ENCODE measurements around the gene BCL2L11. TPM values are rescaled to one million over a fixed set of nuclear protein-coding genes. Genes with fewer than 3 reads are reported as not detected.

The BCL2L11 gene
- total RNA-seq, 2 donors from 2014 or later = 12.9 to 13.4 TPM

DNA sequence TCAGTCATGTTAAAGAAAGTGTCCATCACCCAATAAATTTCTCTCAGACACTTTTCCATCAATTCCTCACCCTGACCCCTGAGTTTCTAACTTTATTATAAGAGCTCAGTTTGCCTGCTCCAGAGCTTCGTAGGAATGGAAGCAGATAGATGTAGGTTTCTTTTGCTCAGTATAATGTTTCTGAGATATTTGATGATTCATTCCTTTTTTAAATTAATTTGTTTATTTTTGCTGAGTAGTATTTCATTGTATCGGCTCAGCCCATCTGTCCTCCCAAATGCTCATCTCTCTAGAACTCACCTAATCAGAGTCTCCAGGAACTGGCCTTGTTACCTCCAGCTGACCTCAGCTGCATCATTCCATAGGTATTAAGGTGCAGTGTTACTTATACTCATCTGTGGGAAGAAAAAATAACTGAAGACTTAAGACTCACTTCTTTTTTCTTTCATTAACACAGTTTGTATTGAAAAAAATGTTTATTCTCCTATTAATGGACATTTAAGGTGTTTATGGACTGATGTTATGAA, 11.9 kb upstream of the BCL2L11 start:
- ATAC-seq (replicated peaks) = no peak
- Mint-ChIP-seq H3K4me1 (peaks cover 13% of the 10 kb centered on the region), H3K36me3 (ENCODE audit: low read depth) (no peaks in the 10 kb centered on the region), H3K9me3 (no peaks in the 10 kb centered on the region), H3K27me3 (peaks cover 32% of the 10 kb centered on the region), H3K4me3 (no peak overlapping the region), H3K27ac (no peak overlapping the region)

DNA sequence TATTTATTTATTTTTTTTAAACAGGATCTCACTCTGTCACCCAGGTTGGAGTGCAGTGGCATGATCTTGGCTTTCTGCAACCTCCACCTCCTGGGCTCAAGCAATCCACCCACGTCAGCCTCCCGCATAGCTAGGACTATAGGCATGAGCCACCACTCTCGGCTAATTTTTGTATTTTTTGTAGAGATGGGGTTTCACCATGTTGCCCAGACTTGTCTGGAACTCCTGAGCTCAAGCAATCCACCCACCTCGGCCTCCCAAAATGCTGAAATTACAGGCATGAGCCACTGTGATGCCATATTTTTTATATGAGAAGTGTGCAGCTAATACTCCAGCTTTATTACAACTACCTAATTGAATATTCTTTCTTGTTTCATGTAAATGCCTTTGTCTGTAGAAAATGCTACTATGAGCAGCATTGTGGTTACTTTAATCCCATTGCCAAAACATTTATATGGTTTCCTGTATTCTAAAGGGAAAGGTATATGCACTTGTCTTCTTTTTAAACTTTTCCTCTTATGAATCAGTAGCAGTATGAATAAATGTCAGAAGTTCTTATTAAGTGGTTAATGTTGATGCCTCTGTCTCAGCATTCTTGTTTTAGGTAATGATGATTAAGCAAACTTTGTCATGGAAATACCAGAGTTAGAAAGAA, 9.5 kb upstream of the BCL2L11 start:
- H3K27ac Mint-ChIP-seq = peak overlapping the region; percentile 69
- peak; percentile 36 for ATAC-seq (replicated peaks)
- H3K4me1 Mint-ChIP-seq = peaks cover 18% of the 10 kb centered on the region
- no peaks in the 10 kb centered on the region for H3K36me3 Mint-ChIP-seq (ENCODE audit: low read depth)
- no peak overlapping the region for H3K4me3 Mint-ChIP-seq
- H3K9me3 Mint-ChIP-seq = no peaks in the 10 kb centered on the region
- peaks cover 32% of the 10 kb centered on the region for H3K27me3 Mint-ChIP-seq

DNA sequence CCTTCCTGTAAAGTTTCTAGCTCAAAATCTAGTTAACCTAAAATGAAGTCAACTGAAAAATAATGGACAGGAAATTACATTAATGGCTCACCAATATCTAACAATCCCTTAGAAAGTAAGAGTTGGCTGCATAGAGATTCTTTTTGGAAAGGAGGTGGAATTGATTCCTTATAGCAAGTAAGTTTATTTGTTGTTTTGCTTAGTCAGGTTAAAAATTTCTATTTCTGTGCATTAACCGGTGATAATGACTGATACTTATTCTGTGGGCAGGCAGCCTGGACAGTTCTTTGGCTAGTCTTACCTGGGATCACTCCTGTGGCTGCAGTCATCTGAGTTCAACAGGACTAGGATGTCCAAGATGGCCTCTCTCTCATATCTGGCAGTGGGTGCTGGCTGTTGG, 6.9 kb upstream of the BCL2L11 start:
- no peak for ATAC-seq (replicated peaks)
- peaks cover 31% of the 10 kb centered on the region for H3K4me1 Mint-ChIP-seq
- H3K27me3 Mint-ChIP-seq = peaks cover 38% of the 10 kb centered on the region
- H3K9me3 Mint-ChIP-seq = no peaks in the 10 kb centered on the region
- H3K36me3 Mint-ChIP-seq (ENCODE audit: low read depth) = no peaks in the 10 kb centered on the region
- H3K4me3 Mint-ChIP-seq = no peak overlapping the region
- no peak overlapping the region for H3K27ac Mint-ChIP-seq

DNA sequence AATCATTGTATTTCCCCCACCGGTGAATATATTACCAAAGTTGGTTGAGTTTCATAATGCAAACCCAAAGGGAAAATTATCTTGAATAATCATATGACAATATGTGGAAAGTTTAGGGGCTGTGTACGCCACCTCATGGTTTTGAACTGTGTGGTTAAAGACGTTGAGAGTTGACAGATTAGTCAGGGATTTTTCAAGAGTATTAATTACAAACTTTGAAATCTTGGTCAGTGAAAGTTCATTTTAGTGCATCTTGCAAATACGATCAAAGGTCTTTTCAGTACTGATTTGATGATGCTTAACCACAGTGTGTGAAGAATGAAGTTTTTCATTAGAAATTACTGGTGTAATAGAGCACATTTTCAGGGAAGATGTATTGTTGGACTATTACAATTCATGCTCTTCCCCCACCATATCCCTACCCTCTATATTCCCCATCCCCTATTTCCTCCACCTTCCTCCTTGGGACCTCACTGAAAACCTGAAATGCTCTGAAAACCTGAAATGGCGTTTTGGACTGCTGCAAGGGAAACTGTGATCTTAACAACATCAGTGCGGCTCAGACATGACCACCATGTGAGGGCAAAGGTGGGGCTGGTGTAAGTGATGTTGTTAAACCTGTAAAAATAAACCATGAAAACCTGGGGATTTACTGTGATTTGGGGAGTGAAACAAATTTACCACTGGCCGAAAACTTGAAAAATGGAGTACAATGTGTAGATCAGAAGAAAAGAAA, 4.5 kb upstream of the BCL2L11 start:
- Mint-ChIP-seq H3K4me1 (peaks cover 30% of the 10 kb centered on the region), H3K4me3 (peak overlapping the region; percentile 90), H3K27me3 (peaks cover 27% of the 10 kb centered on the region)

DNA sequence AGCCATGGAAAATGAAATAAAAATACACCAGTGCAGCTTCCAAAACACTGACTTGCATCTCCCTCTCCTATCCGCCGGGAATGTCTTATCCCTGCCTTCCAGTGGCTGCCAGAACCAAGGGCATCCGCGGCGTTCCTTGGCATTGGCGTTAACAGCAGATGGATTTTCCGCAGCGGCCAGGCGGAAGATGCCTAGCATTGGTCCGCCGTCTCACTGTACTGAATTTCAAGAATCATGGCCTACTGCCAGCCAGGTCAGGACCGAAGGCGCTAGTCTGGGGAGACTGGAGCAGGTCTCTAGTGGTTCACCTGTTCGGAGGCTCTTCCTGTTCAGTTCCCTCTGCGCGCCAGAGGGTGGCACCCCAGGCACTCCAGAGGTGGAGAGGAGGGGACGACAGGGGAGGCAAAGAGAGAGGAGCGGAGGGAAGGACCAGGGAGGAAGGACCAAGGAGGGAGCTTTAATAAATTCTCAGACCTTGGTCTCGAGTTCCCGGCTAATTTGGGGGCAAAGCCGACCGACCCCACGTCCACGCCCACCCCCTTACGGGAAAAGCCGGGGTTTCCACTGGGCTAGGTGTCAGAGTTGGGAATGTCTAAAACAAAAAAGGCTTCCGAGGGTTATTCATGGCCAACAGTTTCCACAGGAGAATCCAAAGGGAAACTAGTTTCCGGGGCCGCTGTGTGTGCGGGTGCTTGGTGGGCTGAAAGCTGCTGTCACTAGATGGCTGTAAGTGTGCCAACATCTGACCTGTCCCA, 3.7 kb upstream of the BCL2L11 start:
- peaks cover 28% of the 10 kb centered on the region for H3K4me1 Mint-ChIP-seq
- ATAC-seq (replicated peaks) = peak; percentile 45
- H3K27me3 Mint-ChIP-seq = peaks cover 27% of the 10 kb centered on the region
- no peaks in the 10 kb centered on the region for H3K9me3 Mint-ChIP-seq
- H3K36me3 Mint-ChIP-seq (ENCODE audit: low read depth) = peaks cover 12% of the 10 kb centered on the region
- H3K4me3 Mint-ChIP-seq = peak overlapping the region; percentile 90
- peak overlapping the region; percentile 26 for H3K27ac Mint-ChIP-seq

More for the DNA sequence above, 4.5 kb upstream of the BCL2L11 start:
- H3K36me3 Mint-ChIP-seq (ENCODE audit: low read depth) = peaks cover 4% of the 10 kb centered on the region
- peak; percentile 52 for ATAC-seq (replicated peaks)
- peak overlapping the region; percentile 26 for H3K27ac Mint-ChIP-seq
- H3K9me3 Mint-ChIP-seq = no peaks in the 10 kb centered on the region

DNA sequence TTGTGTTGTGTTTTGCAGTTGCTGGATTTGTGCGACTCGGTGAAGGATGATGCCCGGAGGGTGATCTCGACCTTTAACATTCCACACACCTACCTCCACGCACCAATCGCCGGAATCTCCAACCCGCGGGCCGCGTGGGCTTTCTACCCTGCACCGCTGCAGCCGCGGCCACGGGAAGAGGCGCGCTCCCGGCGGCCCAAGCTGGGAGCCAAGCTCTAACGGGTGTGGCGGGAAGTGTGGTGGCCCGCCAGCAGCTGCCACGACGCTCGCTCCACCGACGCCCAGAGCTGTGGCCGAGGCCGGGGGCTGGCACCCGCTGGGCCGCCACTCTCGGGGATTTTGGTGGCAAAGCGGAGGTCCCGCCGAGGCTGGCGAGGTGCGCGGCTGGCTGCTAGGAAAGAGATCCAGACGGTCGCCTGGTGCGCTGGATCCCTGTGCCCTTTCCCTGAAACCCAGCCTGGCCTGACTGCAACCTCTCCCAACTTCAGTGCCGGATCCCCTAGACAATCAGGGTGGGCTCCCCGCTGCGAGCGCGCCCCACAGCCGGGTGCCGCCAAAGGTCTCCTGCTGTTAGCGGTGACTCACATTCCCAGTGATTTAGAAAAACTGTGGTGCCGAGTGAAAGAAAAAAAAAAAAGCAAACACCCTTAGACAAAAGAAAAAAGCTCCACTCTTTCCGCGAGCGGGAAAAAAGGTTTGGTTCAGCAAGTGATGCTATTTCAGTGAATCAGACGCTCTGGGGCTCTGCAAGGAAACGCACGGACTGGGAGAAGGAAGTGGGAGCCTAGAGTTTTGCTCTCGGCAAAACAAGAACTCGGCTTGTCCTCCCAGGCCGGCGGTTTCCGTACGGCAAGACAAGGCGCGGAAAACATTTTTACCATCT, 2.9 kb upstream of the BCL2L11 start:
- Mint-ChIP-seq H3K27ac (peak overlapping the region; percentile 63), H3K36me3 (ENCODE audit: low read depth) (peaks cover 15% of the 10 kb centered on the region), H3K27me3 (peaks cover 24% of the 10 kb centered on the region), H3K4me3 (peak overlapping the region; percentile 90), H3K4me1 (peaks cover 28% of the 10 kb centered on the region), H3K9me3 (no peaks in the 10 kb centered on the region)
- ATAC-seq (replicated peaks) = peak; percentile 2

DNA sequence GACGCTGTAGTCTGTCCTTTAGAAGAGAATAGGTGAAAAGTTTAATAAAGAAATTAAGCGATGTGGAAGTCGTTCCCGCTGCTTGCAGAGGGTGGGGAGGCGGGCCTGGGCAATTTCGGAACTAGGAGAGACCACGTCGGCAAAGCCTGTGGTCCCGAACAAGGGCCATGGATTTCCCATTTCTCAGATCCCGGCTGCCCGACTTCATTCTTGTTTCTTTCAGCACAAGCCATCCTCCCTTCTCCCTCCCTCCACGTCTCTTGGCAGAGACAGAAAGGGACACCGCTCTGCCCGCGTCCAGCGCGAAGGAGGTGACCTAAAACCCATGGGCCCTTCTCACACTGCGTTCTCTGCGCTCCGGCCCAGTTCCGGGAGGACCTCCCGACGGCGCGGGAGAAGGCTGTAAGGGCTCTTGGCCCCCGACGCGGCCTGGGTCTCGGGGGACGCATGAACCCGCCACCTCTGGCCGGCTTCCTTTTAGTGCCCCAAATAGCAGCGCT, 2.2 kb upstream of the BCL2L11 start:
- no peaks in the 10 kb centered on the region for H3K9me3 Mint-ChIP-seq
- H3K27me3 Mint-ChIP-seq = peaks cover 19% of the 10 kb centered on the region
- peak overlapping the region; percentile 63 for H3K27ac Mint-ChIP-seq
- peaks cover 28% of the 10 kb centered on the region for H3K4me1 Mint-ChIP-seq
- peaks cover 22% of the 10 kb centered on the region for H3K36me3 Mint-ChIP-seq (ENCODE audit: low read depth)
- no peak for ATAC-seq (replicated peaks)
- peak overlapping the region; percentile 90 for H3K4me3 Mint-ChIP-seq

DNA sequence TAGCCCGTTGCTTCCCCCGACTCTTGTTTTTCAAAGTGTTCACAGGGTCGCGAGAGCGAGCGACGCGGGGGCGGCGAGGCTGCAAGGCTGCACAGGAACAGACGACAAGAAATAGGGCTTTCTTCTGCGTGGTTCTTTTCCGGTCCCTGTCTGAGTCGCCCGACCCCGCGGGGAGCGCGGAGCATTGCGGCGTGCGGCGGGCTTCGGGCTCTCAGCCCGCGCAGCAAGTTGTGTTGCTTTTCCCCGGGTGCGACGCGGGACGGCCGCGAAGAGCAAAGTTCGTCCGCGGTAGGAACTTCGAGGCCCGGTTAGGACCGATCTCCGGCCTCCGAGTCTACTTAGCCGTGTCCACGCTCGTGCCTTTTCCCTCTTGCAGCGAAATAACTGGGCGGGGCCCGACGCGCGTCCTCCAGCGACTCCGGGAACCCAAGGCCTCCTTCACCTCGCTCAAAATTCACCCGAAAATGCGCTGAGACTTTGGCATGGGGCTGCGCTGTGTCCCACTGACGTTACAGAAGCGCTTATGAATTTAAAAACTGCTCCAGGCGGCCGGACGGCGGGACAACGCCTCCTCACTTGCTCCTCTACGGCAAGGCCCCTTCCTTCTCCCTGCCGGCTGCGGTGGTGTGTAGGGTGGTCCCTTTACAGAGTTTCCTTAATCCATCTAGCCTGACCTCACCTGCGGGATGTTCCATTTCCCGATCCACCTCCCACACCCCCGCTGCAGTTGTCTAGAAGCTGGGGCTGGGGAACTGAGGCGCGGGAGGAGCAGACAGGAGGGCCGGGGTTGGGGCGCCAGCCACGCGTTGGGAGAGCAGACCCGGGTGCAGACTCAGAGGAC, 1.5 kb upstream of the BCL2L11 start:
- no peaks in the 10 kb centered on the region for H3K9me3 Mint-ChIP-seq
- H3K4me3 Mint-ChIP-seq = peak overlapping the region; percentile 90
- peaks cover 28% of the 10 kb centered on the region for H3K4me1 Mint-ChIP-seq
- H3K27ac Mint-ChIP-seq = peak overlapping the region; percentile 63
- peaks cover 12% of the 10 kb centered on the region for H3K27me3 Mint-ChIP-seq
- peaks cover 29% of the 10 kb centered on the region for H3K36me3 Mint-ChIP-seq (ENCODE audit: low read depth)
- no peak for ATAC-seq (replicated peaks)

DNA sequence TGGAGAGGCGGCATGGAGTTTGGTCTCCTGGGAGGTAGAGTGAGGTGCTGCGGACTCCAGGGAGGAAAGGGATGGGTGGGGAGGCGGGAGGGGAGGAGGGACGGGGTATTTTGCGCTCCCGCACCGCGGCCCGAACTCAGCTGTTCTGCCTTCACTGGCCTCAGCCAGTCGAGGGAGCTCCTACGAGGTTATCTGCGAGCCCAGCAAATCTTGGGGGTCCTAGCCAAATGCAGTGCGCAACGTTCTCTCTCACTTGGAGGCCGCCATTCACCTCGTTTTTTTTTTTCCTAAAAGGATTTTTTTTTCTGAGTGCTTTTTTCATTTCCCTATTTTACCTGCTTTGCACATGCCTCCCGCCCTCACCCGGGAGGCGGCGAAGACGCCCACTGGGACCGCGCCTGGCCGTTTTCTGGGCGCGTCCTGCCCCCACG, 877 bp upstream of the BCL2L11 start:
- H3K27ac Mint-ChIP-seq = peak overlapping the region; percentile 17
- no peak for ATAC-seq (replicated peaks)

DNA sequence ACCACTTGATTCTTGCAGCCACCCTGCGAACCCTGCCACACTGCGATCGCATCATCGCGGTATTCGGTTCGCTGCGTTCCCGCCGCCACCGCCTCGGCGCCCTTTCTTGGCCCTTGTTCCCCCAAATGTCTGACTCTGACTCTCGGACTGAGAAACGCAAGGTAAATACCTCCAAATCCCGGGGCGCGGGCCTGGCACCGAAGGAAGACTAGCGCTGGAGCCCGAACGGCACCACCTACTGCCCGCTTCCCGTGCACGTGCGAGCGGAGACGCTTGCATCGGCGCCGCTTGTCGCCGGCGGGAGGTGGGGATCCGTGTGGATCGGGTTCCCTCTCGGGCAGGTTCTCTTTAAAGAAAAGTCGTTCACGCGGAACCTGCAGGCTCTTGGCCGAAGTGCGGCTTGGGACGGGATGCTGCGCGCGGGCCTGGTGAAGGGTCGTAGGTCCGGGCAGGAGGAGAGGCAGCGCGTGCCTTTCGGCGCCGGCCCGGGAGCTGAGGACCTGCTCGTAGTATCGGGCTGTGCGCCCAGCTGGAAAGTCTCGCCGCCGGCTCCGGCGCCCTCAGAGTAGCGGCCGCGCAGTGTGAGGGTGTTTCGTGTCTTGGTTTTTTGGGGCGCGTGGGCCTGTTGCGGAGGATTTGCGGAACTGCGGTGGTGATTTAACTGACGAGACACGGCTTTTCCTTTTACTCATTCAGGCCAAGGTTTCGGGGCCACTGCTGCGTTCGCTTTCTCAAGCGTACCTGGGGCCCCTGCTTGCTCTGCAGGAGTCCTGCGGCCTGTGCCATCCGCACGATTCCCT, 514 bp downstream of the BCL2L11 start:
- peak overlapping the region; percentile 88 for H3K27ac Mint-ChIP-seq
- H3K4me1 Mint-ChIP-seq = peaks cover 28% of the 10 kb centered on the region
- H3K27me3 Mint-ChIP-seq = peaks cover 9% of the 10 kb centered on the region
- ATAC-seq (replicated peaks) = peak; percentile 4
- peak overlapping the region; percentile 91 for H3K4me3 Mint-ChIP-seq
- peaks cover 49% of the 10 kb centered on the region for H3K36me3 Mint-ChIP-seq (ENCODE audit: low read depth)
- no peaks in the 10 kb centered on the region for H3K9me3 Mint-ChIP-seq

More for the DNA sequence above, 877 bp upstream of the BCL2L11 start:
- H3K36me3 Mint-ChIP-seq (ENCODE audit: low read depth) = peaks cover 35% of the 10 kb centered on the region
- H3K4me3 Mint-ChIP-seq = peak overlapping the region; percentile 90
- H3K9me3 Mint-ChIP-seq = no peaks in the 10 kb centered on the region
- peaks cover 9% of the 10 kb centered on the region for H3K27me3 Mint-ChIP-seq
- H3K4me1 Mint-ChIP-seq = peaks cover 28% of the 10 kb centered on the region

DNA sequence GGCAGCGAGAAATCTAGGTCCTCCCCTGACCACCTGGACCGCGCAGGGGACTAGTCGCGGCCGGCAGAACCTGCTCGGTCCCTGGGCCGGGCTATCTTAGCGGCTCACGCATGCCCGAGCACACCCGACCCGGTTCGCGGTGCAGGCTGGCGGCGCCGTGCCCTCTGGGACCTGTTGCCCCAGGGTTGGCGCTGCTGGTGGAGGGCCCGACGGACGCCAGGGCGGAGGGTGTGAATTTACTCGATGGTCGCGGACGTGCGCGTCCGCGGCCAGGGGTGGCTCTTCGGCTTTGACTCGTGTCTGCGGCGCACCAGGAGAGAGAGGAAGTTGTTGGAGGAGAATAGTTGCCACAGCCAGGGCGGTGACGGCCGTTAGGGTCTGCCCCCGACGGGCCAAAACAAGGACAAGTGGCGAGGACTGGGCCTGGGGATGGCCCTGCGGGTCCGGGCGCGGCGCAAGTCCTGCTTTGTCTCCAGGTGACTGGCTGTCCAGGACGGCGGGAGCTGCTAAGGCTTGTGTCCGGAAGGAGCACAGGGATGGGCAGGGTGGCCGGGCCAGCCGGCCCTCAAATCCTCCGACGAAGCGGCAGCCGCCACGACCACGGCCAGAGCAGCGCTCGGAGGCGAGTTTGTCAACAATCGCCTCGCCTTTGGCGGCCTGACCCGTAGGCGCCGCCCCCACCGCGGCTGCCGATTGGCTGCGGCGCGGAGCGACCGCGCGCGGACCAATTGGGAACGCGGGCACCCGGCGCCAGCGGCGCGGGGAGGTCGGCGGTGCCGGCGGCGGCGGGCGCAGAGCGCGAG, 1.3 kb downstream of the BCL2L11 start:
- Mint-ChIP-seq H3K27me3 (peaks cover 7% of the 10 kb centered on the region), H3K36me3 (ENCODE audit: low read depth) (peaks cover 57% of the 10 kb centered on the region), H3K27ac (peak overlapping the region; percentile 88), H3K4me3 (peak overlapping the region; percentile 91), H3K9me3 (no peaks in the 10 kb centered on the region), H3K4me1 (peaks cover 27% of the 10 kb centered on the region)
- peak; percentile 63 for ATAC-seq (replicated peaks)
